Liver (tissue), 9 donors: ENCODE data around the gene CCM2. TPM values are rescaled to one million over a fixed set of nuclear protein-coding genes. Genes with fewer than 3 reads are reported as not detected.

Experiments used
- DNase-seq: peaks from one replicate; pipeline ENCODE4 v3.0.0-alpha.2; 2017; ENCODE audit warnings: low spot score
- H3K27ac ChIP-seq, 2 donors: one replicate each; pipeline ENCODE4 v1.7.0; 2013; ENCODE audit warnings: inconsistent platforms in 2 of 2, low read length in 2 of 2, control low read depth in 1 of 2, low read depth in 1 of 2, mild to moderate bottlenecking in 1 of 2
- H3K27me3 ChIP-seq, 4 donors: one replicate each; pipeline versions ENCODE4 v1.6.1 to v1.7.0; 2013; ENCODE audit warnings: low read length in 3 of 4, inconsistent platforms in 1 of 4, mild to moderate bottlenecking in 1 of 4, moderate library complexity in 1 of 4; ENCODE audit not compliant: control insufficient read depth in 4 of 4, insufficient read depth in 4 of 4
- H3K36me3 ChIP-seq, 4 donors: one replicate each; pipeline versions ENCODE4 v1.6.1 to v1.7.0; 2013; ENCODE audit warnings: low read length in 3 of 4, mild to moderate bottlenecking in 3 of 4, low read depth in 1 of 4, moderate library complexity in 1 of 4; ENCODE audit not compliant: control insufficient read depth in 4 of 4, insufficient read depth in 3 of 4
- H3K4me1 ChIP-seq, 4 donors: one replicate each; pipeline versions ENCODE4 v1.6.1 to v1.7.0; 2013; ENCODE audit warnings: low read length in 3 of 4, mild to moderate bottlenecking in 3 of 4, moderate library complexity in 1 of 4; ENCODE audit not compliant: control insufficient read depth in 4 of 4, insufficient read depth in 4 of 4
- H3K4me3 ChIP-seq, 3 donors: one replicate each; pipeline versions ENCODE4 v1.6.1 to v1.7.0; 2013; ENCODE audit warnings: low read length in 3 of 3, control low read depth in 1 of 3, low read depth in 1 of 3, mild to moderate bottlenecking in 1 of 3
- H3K9ac ChIP-seq, 2 donors: one replicate each; pipeline ENCODE4 v1.7.0; 2013; ENCODE audit warnings: low read length in 2 of 2, mild to moderate bottlenecking in 2 of 2, moderate library complexity in 2 of 2, control low read depth in 1 of 2, low read depth in 1 of 2
- H3K9me3 ChIP-seq, 4 donors: one replicate each; pipeline versions ENCODE4 v1.6.1 to v1.7.0; 2013; ENCODE audit warnings: low read length in 3 of 4; ENCODE audit not compliant: control insufficient read depth in 4 of 4
- CTCF ChIP-seq: fragments of 150-350 bp; IDR thresholded peaks from 2 replicates; pipeline ENCODE4 v1.5.1; 2017; ENCODE audit warnings: improper control_type of control experiment, low read depth, low read length; ENCODE audit not compliant: missing input control
- EGR1 ChIP-seq, 2 donors: IDR thresholded peaks; 2 replicates each; pipeline ENCODE4 v1.6.1; 2016 to 2018; ENCODE audit warnings: antibody characterized with exemption in 2 of 2, low read depth in 2 of 2
- FOXA1 ChIP-seq: IDR thresholded peaks from 2 replicates; pipeline ENCODE4 v1.6.1; 2016; ENCODE audit warnings: antibody characterized with exemption
- FOXA2 ChIP-seq: IDR thresholded peaks from 2 replicates; pipeline ENCODE4 v1.6.1; 2016; ENCODE audit warnings: antibody characterized with exemption
- GABPA ChIP-seq, 2 donors: IDR thresholded peaks in 1 of 2; conservative IDR thresholded peaks in 1 of 2; 2 replicates each; pipeline ENCODE4 v1.6.1; 2016; ENCODE audit warnings: antibody characterized with exemption in 2 of 2, mild to moderate bottlenecking in 1 of 2, moderate library complexity in 1 of 2
- HNF4A ChIP-seq, 2 donors: conservative IDR thresholded peaks; 2 replicates each; pipeline ENCODE4 v1.6.1; 2016; ENCODE audit warnings: antibody characterized with exemption in 2 of 2, mild to moderate bottlenecking in 2 of 2
- HNF4G ChIP-seq: IDR thresholded peaks from 2 replicates; pipeline ENCODE4 v1.6.1; 2016; ENCODE audit warnings: antibody characterized with exemption
- JUND ChIP-seq, 2 donors: IDR thresholded peaks; 2 replicates each; pipeline ENCODE4 v1.6.1; 2016; ENCODE audit warnings: antibody characterized with exemption in 2 of 2
- MAX ChIP-seq: IDR thresholded peaks from 2 replicates; pipeline ENCODE4 v1.6.1; 2016; ENCODE audit warnings: antibody characterized with exemption
- NR2F2 ChIP-seq: IDR thresholded peaks from 2 replicates; pipeline ENCODE4 v1.6.1; 2016; ENCODE audit warnings: antibody characterized with exemption
- RAD21 ChIP-seq, 2 donors: IDR thresholded peaks; 2 replicates each; pipeline ENCODE4 v1.6.1; 2016; ENCODE audit warnings: antibody characterized with exemption in 2 of 2, mild to moderate bottlenecking in 2 of 2
- REST ChIP-seq: IDR thresholded peaks from 2 replicates; pipeline ENCODE4 v1.6.1; 2016; ENCODE audit warnings: antibody characterized with exemption, mild to moderate bottlenecking
- RXRA ChIP-seq, 2 donors: IDR thresholded peaks; 2 replicates each; pipeline ENCODE4 v1.6.1; 2017 to 2018; ENCODE audit warnings: antibody characterized with exemption in 2 of 2, mild to moderate bottlenecking in 1 of 2
- SP1 ChIP-seq: IDR thresholded peaks from 2 replicates; pipeline ENCODE4 v1.6.1; 2018; ENCODE audit warnings: antibody characterized with exemption, mild to moderate bottlenecking
- TAF1 ChIP-seq: conservative IDR thresholded peaks from 2 replicates; pipeline ENCODE4 v1.6.1; 2016; ENCODE audit warnings: antibody characterized with exemption, mild to moderate bottlenecking
- YY1 ChIP-seq: IDR thresholded peaks from 2 replicates; pipeline ENCODE4 v1.6.1; 2016; ENCODE audit warnings: antibody characterized with exemption, mild to moderate bottlenecking
- ZBTB33 ChIP-seq: IDR thresholded peaks from 2 replicates; pipeline ENCODE4 v1.6.1; 2016; ENCODE audit warnings: antibody characterized with exemption
- WGBS: extraction: QIAGEN DNeasy Blood & Tissue Kit; methylation state at CpG from one replicate; pipeline ENCODE4 v1.1.7; 2013; 5-methylcytosine and 5-hydroxymethylcytosine counted together
- polyA plus RNA-seq, 2 donors: library from polyadenylated mRNA; stranded (reverse) in 1 of 2; unstranded in 1 of 2; fragments of 200-250 nt in 1 of 2; fragments of >200 nt in 1 of 2; fragmentation: Nextera tagmentation in 1 of 2; extraction: Ambion mirVana in 1 of 2; gene quantifications; one replicate each; pipeline versions ENCODE4 v1.2.1 to v1.2.3, GENCODE V29; 2013 to 2015
- total RNA-seq, 2 donors: library from RNA; depleted of rRNA; stranded (reverse); fragments of >200 nt; gene quantifications; one replicate each; pipeline ENCODE4 v1.2.3, GENCODE V29; 2014
- donor health status: healthy.
- donor health status: healthy.
- donor health status: healthy.
- donor health status: healthy.
- donor health status: healthy.

The CCM2 gene
- total and polyA plus RNA-seq, 4 donors: 26.3 to 65.0 (median 47.5) TPM

GRCh38 chr7:45054442-45054841 is 54.4 kb downstream of the CCM2 start (continued):
- TF ChIP-seq RXRA (IDR thresholded peaks at IDR 0.05): no peak
- TF ChIP-seq SP1: no peak
- no peak for TF ChIP-seq RAD21 (IDR thresholded peaks at IDR 0.05)

- H3K9me3 ChIP-seq: no peaks in the 10 kb centered on the region
- no peaks in the 10 kb centered on the region for H3K27me3 ChIP-seq
- DNase-seq: no peak
- no peak for TF ChIP-seq HNF4G
- no peak for TF ChIP-seq ZBTB33
- TF ChIP-seq CTCF: no peak
- no peak for TF ChIP-seq TAF1
- no peak for TF ChIP-seq FOXA1
- TF ChIP-seq RAD21 (IDR thresholded peaks at IDR 0.05): no peak
- TF ChIP-seq NR2F2: no peak
- TF ChIP-seq YY1: no peak
- TF ChIP-seq GABPA (IDR thresholded peaks at IDR 0.05 in 1 of 2, conservative IDR thresholded peaks at IDR 0.05 in 1 of 2): no peak
- TF ChIP-seq REST: no peak
- TF ChIP-seq FOXA2: no peak
- no peak for TF ChIP-seq RXRA (IDR thresholded peaks at IDR 0.05)
- no peak for TF ChIP-seq JUND (IDR thresholded peaks at IDR 0.05)
- TF ChIP-seq MAX: no peak
- no peak for TF ChIP-seq HNF4A (conservative IDR thresholded peaks at IDR 0.05)
- no peak for TF ChIP-seq EGR1 (IDR thresholded peaks at IDR 0.05; ENCODE audit: low read depth in 2 of 2)
- peaks cover 1 to 9% (median 4%) of the 10 kb centered on the region in 4 donors for H3K36me3 ChIP-seq
- no peak overlapping the region for H3K27ac ChIP-seq
- peaks cover 0 to 3% (median 0%) of the 10 kb centered on the region in 4 donors for H3K4me1 ChIP-seq
- 95% methylated on average over 5 of the region's 5 CpGs for WGBS
- no peak overlapping the region for H3K9ac ChIP-seq
- no peak overlapping the region for H3K4me3 ChIP-seq
These were observed 55.0 kb downstream of the CCM2 start for GRCh38 chr7:45055016-45055415.
